ENCODE measurements around the gene HACD2.

Gene HACD2

DNA sequence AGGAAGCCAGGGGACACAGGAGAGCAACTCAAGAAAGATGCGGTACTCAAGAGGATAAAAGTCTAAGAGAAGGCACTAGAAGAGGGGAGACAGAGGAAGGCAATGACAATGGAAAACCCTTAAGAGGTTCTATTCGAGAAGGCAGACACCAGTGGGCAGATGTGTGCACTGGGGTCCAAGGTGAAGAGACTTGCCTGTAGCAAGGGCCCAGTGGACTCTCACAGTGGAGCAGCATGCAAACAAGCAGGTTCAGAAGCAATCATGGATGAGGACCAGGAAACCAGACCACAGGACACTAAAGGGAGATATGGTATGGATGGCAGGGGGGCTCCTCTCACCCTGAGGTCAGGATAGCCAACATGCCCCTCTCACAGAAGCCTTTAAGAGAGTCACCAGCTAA, 138.6 kb downstream of the HACD2 start:
- no peak for DNase-seq (ENCODE audit: low spot score)

DNA sequence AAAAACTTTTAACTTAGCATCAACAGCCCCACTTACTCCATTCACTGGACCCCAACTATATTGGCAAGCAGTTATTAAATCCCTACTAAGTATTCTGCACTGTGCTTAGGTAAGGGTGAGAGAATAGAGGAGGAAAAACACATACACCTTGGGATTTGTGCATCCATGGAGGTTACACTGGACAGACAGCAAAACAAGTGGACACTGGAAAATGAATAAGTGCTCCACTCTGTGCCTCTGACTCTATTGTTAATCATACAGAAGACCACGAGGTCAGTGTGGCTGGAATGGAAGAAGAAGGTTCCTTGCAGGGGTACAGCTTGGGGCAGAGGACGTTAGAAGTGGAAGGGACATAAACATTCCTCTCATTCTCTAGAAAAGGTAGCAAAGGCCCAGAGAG, 139.2 kb downstream of the HACD2 start:
- no peak for DNase-seq (ENCODE audit: low spot score)

DNA sequence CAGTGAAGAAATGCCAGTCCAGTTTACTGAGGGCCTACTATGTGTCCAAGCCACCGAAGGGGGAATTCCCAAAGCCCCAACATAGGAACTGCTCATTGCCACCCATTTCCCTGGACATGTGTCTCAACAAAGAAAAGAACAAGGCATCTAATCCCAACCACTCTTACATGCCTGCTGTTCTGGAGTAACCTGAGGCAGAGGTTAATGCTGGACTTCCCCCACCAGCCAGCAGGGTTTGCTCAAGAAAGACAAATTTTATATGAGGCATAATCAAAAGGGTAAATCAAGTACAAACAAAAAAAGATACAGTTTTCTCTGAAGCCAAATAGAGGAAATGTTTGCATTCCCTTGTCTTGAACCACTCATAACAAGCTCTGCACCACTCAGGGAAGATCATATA, 140.1 kb downstream of the HACD2 start:
- no peak for DNase-seq (ENCODE audit: low spot score)

DNA sequence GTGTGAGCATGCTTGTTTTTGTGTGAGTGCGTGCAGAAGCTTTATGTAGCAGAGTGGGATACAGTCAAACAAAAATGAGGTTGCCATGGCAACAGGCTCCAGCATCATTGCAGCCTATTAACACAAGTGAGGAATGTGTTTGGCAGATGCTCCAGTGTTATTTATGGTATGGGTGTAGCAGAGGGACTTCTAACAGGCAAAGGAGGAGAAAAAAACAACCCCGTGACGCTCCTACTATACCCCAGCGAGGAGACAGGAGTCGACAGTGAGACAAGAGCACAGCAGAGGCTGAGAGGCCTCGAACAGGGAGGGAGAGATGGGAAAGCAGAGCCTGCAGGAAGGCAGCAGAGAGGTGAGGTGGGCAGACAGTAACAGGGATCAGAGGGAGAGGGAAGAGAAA, 140.8 kb downstream of the HACD2 start:
- no peak for DNase-seq (ENCODE audit: low spot score)

DNA sequence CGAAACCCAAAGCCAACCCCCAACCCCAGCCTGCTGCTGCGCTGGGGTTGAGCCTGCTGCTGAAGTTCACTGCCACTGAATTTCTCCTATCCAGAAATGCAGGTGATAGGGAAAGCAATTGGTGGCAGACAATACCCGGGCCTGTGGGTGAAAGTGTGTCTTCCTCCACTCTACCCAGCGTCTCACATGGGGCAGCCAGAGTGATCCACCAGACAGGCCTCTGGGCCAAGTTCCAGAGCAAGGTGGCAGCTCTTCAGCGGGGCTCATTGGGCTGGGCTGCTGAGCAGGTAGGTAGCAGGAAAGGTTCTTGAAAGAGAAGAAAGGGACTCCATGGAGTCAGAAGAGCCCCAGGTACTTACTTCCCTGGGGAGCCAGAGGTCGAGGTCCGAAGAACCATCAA, 141.9 kb downstream of the HACD2 start:
- no peak for DNase-seq (ENCODE audit: low spot score)

DNA sequence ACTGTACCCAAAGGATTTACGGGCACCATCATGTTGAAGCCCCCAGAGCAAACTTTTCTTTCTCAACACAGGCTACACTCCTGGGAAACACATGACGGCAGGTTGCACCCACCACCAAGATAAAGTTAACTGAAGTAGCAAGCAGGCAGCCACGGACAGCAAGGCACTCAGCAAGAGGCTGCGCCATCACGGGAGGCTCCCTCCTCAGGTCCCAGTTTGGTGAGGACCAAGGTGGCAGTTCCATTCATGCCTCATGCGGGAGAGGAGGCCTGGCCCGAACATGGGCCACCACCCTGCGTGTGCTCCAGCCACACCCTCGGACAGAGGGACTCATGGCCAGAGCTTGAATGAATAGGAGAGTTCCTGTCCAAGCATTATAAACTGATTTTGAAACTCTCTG, 142.7 kb downstream of the HACD2 start:
- no peak for DNase-seq (ENCODE audit: low spot score)

Data from HuH-7 (cell line).